RWPE1 (cell line): ENCODE results near the gene AP1M2.

ENCODE experiments used
- CTCF ChIA-PET: fragments of 350-600 bp; sonication (Branson Sonifier 250); formaldehyde crosslinking; extraction: SDS; loops from one replicate; lab custom pipeline; 2021; lab: Yijun Ruan, JAX
- POLR2A ChIA-PET: fragments of 400-600 bp; formaldehyde crosslinking; extraction: SDS; loops from one replicate; lab custom pipeline; 2020; ENCODE audit warnings: antibody characterized with exemption; ENCODE audit not compliant: low non-redundant PET; lab: Yijun Ruan, JAX
- DNase-seq: peaks from one replicate; pipeline ENCODE4 v3.0.0; 2012; ENCODE audit warnings: low spot score
- H3K27ac ChIP-seq: fragments of 450-650 bp; 2 replicates; pipeline ENCODE4 v1.5.1; 2017
- CTCF ChIP-seq: fragments of 450-650 bp; conservative IDR thresholded peaks from 2 replicates; pipeline ENCODE4 v1.5.1; 2017; ENCODE audit warnings: low read depth, mild to moderate bottlenecking

AP1M2 gene

GRCh38 chr19:10603084-10603872 lies 16.2 kb upstream of the AP1M2 start:
- peak overlapping the region; percentile 53; the same call in 1 of the 2 replicates for H3K27ac ChIP-seq
- no peak for DNase-seq
- POLR2A ChIA-PET, result no interaction called here
- no peak for TF ChIP-seq CTCF
- CTCF ChIA-PET, result no interaction called here

GRCh38 chr19:10602330-10603083 lies 15.4 kb upstream of the AP1M2 start:
- peak overlapping the region; percentile 53 for H3K27ac ChIP-seq
- ChIA-PET POLR2A (no interaction called here), CTCF (no interaction called here)
- TF ChIP-seq CTCF, result no peak
- DNase-seq, result peak; percentile 97

- no peak for DNase-seq
- TF ChIP-seq CTCF, result no peak
Observed at GRCh38 chr19:10601999-10602329, 14.9 kb upstream of the AP1M2 start.

GRCh38 chr19:10600149-10600548 lies 13.0 kb upstream of the AP1M2 start:
- no peak for DNase-seq
- ChIA-PET CTCF (no interaction called here), POLR2A (interaction anchor here (0.6 kb wide), 1 partner anchor 29 kb away, joined by 3 read pairs; no protein-coding TSS in a partner anchor)
- no peak for TF ChIP-seq CTCF
- no peak overlapping the region for H3K27ac ChIP-seq

More at GRCh38 chr19:10601999-10602329, 14.9 kb upstream of the AP1M2 start:
- POLR2A ChIA-PET, result no interaction called here
- CTCF ChIA-PET, result no interaction called here
- H3K27ac ChIP-seq, result peak overlapping the region; percentile 53; the same call in 1 of the 2 replicates

- CTCF ChIA-PET, result no interaction called here
- no peak for DNase-seq
- no peak for TF ChIP-seq CTCF
- POLR2A ChIA-PET, result no interaction called here
- H3K27ac ChIP-seq, result no peak overlapping the region
Observed at GRCh38 chr19:10593820-10594637, 6.9 kb upstream of the AP1M2 start.

- ChIA-PET CTCF (interaction anchor here (0.6 kb wide), 1 partner anchor 51 kb away, joined by 4 read pairs; no protein-coding TSS in a partner anchor), POLR2A (no interaction called here)
- TF ChIP-seq CTCF, result no peak
- no peak overlapping the region for H3K27ac ChIP-seq
- no peak for DNase-seq
Observed at GRCh38 chr19:10593148-10593547, 6.0 kb upstream of the AP1M2 start.
